Renal pelvis (tissue), 12 donors: ENCODE measurements around the gene LPGAT1. TPM values are rescaled to one million over a fixed set of nuclear protein-coding genes. Genes with fewer than 3 reads are reported as not detected.
"Not testable (repeated sequence)": the region's sequence is repeated elsewhere in the genome, so short reads cannot be mapped to it uniquely, and the experiment has no call there.

Source experiments
- DNase-seq: peaks from one replicate; pipeline ENCODE4 v3.0.0-alpha.2; 2013
- long read RNA-seq, 16 experiments: transcript quantifications; one replicate each; lab custom pipeline, GENCODE V29; 2026
- polyA plus RNA-seq, 3 donors: library from polyadenylated mRNA; unstranded; fragments of 120-200 nt; gene quantifications; one replicate each; pipeline ENCODE4 v1.2.1, GENCODE V29; 2013; ENCODE audit not compliant: insufficient read length in 3 of 3

LPGAT1 gene, protein sequence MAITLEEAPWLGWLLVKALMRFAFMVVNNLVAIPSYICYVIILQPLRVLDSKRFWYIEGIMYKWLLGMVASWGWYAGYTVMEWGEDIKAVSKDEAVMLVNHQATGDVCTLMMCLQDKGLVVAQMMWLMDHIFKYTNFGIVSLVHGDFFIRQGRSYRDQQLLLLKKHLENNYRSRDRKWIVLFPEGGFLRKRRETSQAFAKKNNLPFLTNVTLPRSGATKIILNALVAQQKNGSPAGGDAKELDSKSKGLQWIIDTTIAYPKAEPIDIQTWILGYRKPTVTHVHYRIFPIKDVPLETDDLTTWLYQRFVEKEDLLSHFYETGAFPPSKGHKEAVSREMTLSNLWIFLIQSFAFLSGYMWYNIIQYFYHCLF
- 10 to 100 TPM; 20.7 to 27.4 (median 25.7) TPM for polyA plus RNA-seq
- long read RNA-seq, donor 1 = 0 reads
- long read RNA-seq, donor 2 = 0 reads
- long read RNA-seq, donor 3, full-length matches to known transcripts = 1 of 6 reads
- long read RNA-seq, donor 3, partial matches to known transcripts = 0 of 6 reads
- long read RNA-seq, donor 3, other reads (novel, unspliced or antisense) = 5 of 6 reads
- long read RNA-seq, donor 4 = 0 reads
- long read RNA-seq, donor 5 = 0 reads
- long read RNA-seq, donor 6 = 0 reads
- long read RNA-seq, donor 7 = 0 reads
- long read RNA-seq, donor 8 = 0 reads
- long read RNA-seq, donor 9 = 0 reads
- long read RNA-seq, donor 10 = 0 reads
- long read RNA-seq, donor 11 = 0 reads
- long read RNA-seq, donor 12, full-length matches to known transcripts = 1 of 7 reads
- long read RNA-seq, donor 12, partial matches to known transcripts = 0 of 7 reads
- long read RNA-seq, donor 12, other reads (novel, unspliced or antisense) = 6 of 7 reads
- long read RNA-seq, donor 13, partial matches to known transcripts = 0 of 5 reads
- long read RNA-seq, donor 13, other reads (novel, unspliced or antisense) = 5 of 5 reads
- long read RNA-seq, donor 14 = 0 reads
- long read RNA-seq, donor 15 = 0 reads
- long read RNA-seq, donor 16 = 0 reads

DNA sequence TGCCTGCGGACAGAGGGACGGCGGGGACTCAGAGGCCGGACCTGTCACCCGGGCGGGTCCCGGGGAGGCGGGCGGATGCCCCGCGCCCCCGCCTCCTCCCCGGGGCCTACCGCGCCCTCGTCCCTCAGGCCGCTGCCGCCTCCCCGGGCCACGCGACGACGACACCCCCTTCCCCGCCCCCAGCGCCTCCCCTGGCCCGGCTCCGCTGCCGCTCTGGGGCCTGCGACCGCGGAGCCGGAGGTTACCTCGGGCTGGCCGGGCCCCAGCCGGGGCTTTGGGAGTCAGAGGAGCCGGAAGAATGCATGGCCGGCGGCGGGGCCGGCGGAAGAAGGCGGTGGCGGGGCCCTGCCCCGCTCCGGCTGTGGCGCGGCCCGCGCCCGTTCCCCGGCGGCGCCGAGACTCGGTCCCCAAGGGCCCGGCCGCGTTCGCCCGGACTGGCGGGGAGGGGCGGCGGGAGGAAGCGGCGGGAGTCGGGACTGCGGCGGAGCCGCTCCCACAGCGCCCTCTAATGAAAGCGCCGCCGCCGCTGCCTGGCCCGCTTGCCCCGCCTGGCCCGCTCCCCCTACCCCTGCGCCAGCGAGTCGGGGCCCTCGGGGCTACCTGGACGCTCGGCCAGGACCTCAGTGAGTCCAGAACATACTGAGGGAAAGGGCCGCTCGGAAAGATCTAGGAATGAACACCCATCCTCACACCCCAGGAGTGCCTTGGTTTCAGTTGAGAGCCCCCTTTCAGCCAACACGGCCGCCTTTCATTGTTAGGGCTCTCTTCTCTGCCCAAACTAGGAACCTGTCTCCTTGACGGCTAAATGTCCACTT, at the start of gene LPGAT1:
Gene LPGAT1, minus strand, starts transcription at position 436 of the 815 bp plus-strand sequence. CDS start 1,467 bp downstream, outside the sequence.
- peak; percentile 75 for DNase-seq

GRCh38 chr1:211879475-211879874, 48.9 kb upstream of the LPGAT1 start:
- no peak for DNase-seq

DNA sequence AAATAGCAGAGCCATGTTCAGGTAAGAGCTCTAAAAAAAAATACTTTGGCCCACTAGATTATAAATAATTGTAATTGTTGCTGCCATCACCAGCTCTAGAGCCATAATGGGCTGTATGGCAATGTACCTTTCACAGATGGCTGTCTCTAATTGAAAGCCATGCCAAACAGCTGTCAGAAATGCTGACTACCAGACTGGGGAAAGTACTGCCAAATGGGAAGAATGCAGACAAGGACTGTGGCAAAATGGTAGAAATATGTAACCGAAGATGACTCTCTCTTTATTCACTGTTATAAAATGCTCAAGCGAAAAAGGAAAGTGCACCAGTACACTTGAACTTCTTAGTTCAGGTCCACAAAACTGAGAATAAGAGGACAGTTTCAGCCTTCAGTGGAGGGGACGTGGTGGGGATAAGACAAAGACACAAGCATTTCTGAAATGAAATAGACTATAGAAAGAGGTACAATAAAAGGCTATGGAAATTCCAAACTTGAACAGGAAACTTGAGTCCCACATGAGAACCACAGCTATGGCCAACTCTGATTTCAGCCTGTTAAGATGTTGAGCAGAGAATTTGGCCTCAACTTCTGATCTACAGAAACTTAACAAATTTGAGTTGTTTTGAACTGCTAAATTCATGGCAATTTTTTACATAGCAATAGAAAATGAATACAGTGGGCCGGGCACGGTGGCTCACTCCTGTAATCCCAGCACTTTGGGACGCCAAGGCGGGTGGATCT, 46.5 kb upstream of the LPGAT1 start:
- DNase-seq = no peak

GRCh38 chr1:211875541-211875940, 45.0 kb upstream of the LPGAT1 start:
- no peak for DNase-seq

- DNase-seq = no peak
These were observed 44.2 kb upstream of the LPGAT1 start for GRCh38 chr1:211874521-211875347.

- not testable (repeated sequence) for DNase-seq
These were observed 43.2 kb upstream of the LPGAT1 start for GRCh38 chr1:211873731-211874130.

- no peak for DNase-seq
These were observed 39.6 kb upstream of the LPGAT1 start for GRCh38 chr1:211870156-211870555.

DNA sequence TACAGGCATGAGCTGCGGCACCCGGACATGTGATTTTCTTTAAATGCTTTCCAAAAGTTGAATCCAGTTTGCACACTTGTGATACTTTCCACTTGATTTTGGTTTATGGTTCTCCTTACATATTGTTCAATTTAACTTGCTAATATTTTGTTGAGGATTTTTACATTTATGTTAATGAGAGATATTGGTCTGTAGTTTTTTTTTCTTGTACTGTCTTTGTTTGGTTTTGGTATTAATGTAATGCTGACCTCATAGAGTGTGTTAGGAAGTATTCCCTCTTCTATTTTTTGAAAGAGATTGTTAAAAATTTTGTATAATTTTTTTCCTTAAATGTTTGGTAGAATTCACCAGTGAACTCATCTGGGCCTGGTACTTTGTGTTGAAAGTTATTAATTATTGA, 34.6 kb upstream of the LPGAT1 start:
- no peak for DNase-seq

DNA sequence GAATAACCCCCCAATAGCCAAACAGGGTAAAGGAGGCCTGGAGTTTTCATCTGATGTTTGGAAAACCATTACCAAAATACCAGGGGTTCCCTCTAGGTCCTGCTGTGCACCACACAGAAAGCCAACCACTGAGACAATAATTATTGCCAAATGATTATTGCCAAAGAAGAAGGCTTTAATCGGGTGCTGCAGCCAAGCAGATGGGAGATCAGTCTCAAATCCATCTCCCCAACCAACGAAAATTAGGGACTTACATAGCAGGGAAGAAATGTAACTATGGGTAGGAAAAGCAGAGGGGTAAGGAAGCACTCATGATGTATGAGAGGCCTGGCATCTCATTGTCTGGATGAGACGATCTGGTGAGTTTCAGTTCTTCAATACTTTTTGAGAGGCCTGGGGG, 28.8 kb upstream of the LPGAT1 start:
- DNase-seq = no peak

DNA sequence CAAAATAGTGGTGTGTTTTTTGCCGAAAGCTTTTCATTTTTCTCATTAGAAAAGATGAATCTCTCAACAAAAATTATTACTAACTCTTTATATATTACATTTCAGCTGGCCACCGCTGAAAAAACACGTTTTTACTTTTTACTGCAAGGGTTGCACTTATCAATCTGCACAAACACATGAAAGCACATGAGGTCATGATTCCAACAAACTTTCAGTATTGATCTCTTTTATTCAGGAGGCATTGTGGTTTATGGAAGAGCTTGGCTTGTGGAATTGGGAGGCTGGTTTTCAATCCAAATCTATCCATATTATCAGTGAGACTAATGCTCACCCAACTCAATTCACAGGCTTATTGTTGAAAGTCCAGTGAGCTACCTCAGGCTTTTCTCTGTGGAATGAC, 20.6 kb upstream of the LPGAT1 start:
- no peak for DNase-seq

- no peak for DNase-seq
These were observed 13.1 kb upstream of the LPGAT1 start for GRCh38 chr1:211843507-211844298.

- no peak for DNase-seq
These were observed 12.5 kb upstream of the LPGAT1 start for GRCh38 chr1:211843018-211843417.

DNA sequence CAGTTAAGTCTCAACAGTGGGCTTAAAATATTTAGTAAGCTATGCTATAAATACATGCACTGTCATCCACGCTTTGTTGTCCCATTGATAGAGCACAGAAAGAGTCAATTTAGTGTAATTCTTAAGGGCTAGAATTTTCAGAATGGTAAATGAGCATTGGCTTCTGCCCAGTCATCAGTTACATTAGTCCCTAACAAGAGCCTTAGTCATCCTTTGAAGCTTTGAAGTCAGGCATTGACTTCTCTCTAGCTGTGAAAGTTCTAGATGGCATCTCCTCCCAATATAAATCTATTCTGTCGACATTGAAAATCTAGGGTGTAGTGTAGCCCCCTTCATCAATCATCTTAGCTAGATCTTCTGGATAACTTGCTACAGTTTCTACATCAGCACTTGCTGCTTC, 12.0 kb upstream of the LPGAT1 start:
- no peak for DNase-seq

GRCh38 chr1:211839106-211839505, 8.5 kb upstream of the LPGAT1 start:
- no peak for DNase-seq

GRCh38 chr1:211833174-211833820, 2.7 kb upstream of the LPGAT1 start:
- no peak for DNase-seq

GRCh38 chr1:211832661-211833060, 2.1 kb upstream of the LPGAT1 start:
- DNase-seq = no peak

- DNase-seq = no peak
These were observed 1.2 kb upstream of the LPGAT1 start for GRCh38 chr1:211831558-211832323.

DNA sequence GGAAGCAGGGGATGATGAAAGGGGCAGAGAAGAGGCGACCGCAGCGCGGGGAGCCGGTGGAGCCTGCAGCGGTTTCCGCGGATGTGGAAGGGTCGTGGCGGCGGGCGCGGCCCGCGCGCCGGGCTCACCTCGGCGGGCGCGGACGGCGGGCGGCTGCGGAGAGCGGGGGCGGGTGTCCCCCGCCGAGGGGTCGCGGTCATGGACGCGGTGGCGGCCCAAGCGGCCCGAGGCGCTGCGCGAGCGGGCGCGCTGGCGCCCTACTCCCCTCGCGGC, 572 bp downstream of the LPGAT1 start:
- no peak for DNase-seq
